Loucy (cell line): ENCODE data around the gene LYRM4.

Source experiments
- H2AFZ ChIP-seq: fragments of 200-600 bp; sonication (generic); 2 replicates; pipeline ENCODE4 v1.6.0; 2016; ENCODE audit warnings: antibody characterized with exemption, mild to moderate bottlenecking, low read length, moderate library complexity
- H3F3A ChIP-seq: fragments of 200-600 bp; 2 replicates; pipeline ENCODE4 v1.6.0; 2016; ENCODE audit warnings: antibody characterized with exemption, low read depth, mild to moderate bottlenecking
- H3K27me3 ChIP-seq: fragments of 200-600 bp; sonication (generic); 2 replicates; pipeline ENCODE4 v1.6.1; 2014; ENCODE audit warnings: low read length, mild to moderate bottlenecking; ENCODE audit not compliant: insufficient read depth, poor library complexity, severe bottlenecking
- H3K36me3 ChIP-seq: fragments of 200-600 bp; sonication (generic); 2 replicates; pipeline ENCODE4 v1.6.1; 2016; ENCODE audit warnings: low read length; ENCODE audit not compliant: insufficient read depth
- H3K4me1 ChIP-seq: fragments of 200-600 bp; sonication (generic); 2 replicates; pipeline ENCODE4 v1.5.1; 2014; ENCODE audit warnings: low read length, mild to moderate bottlenecking; ENCODE audit not compliant: insufficient read depth, poor library complexity, severe bottlenecking
- H3K4me2 ChIP-seq: fragments of 200-600 bp; sonication (generic); 2 replicates; pipeline ENCODE4 v1.6.0; 2014; ENCODE audit warnings: antibody characterized with exemption, low read length, low read depth, mild to moderate bottlenecking; ENCODE audit not compliant: poor library complexity, severe bottlenecking
- H3K4me3 ChIP-seq: fragments of 200-600 bp; sonication (generic); 2 replicates; pipeline ENCODE4 v1.5.1; 2014; ENCODE audit warnings: low read length, mild to moderate bottlenecking, mixed read lengths; ENCODE audit not compliant: poor library complexity, severe bottlenecking
- H3K79me2 ChIP-seq: fragments of 200-600 bp; sonication (generic); 2 replicates; pipeline ENCODE4 v1.6.1; 2014; ENCODE audit warnings: low read length; ENCODE audit not compliant: insufficient read depth
- H3K9ac ChIP-seq: fragments of 200-600 bp; sonication (generic); 2 replicates; pipeline ENCODE4 v1.6.0; 2014; ENCODE audit warnings: mild to moderate bottlenecking, low read depth, low read length, moderate library complexity; ENCODE audit not compliant: poor library complexity, severe bottlenecking
- H3K9me2 ChIP-seq: fragments of 200-600 bp; sonication (generic); replicated peaks from 2 replicates; pipeline ENCODE4 v1.6.1; 2016; ENCODE audit warnings: low read depth, low read length, mixed read lengths
- H3K9me3 ChIP-seq: fragments of 200-600 bp; sonication (generic); 2 replicates; pipeline ENCODE4 v1.6.1; 2014; ENCODE audit warnings: mild to moderate bottlenecking, antibody characterized with exemption, low read length, low read depth; ENCODE audit not compliant: insufficient read depth
- H4K20me1 ChIP-seq: fragments of 200-600 bp; sonication (generic); 2 replicates; pipeline ENCODE4 v1.6.0; 2014; ENCODE audit warnings: antibody characterized with exemption, low read length, mild to moderate bottlenecking; ENCODE audit not compliant: insufficient read depth, poor library complexity, severe bottlenecking
- CTCF ChIP-seq: fragments of 200-600 bp; sonication (generic); conservative IDR thresholded peaks from 2 replicates; pipeline ENCODE4 v1.5.1; 2014; ENCODE audit warnings: mild to moderate bottlenecking, antibody characterized with exemption, low read length
- EZH2phosphoT487 ChIP-seq: fragments of 200-600 bp; IDR thresholded peaks from 2 replicates; pipeline ENCODE4 v1.6.1; 2018; ENCODE audit warnings: antibody characterized with exemption, mild to moderate bottlenecking, moderate library complexity, borderline replicate concordance

Gene LYRM4

GRCh38 chr6:5136851-5137250 is 123.9 kb downstream of the LYRM4 start:
- Histone ChIP-seq H3F3A (no peaks in the 10 kb centered on the region), H3K4me2 (no peak overlapping the region), H4K20me1 (no peaks in the 10 kb centered on the region), H3K4me3 (no peak overlapping the region), H3K9ac (no peak overlapping the region), H3K79me2 (no peaks in the 10 kb centered on the region), H3K9me3 (no peaks in the 10 kb centered on the region), H3K27me3 (no peaks in the 10 kb centered on the region), H2AFZ (no peak overlapping the region), H3K9me2 (no peaks in the 10 kb centered on the region), H3K4me1 (peaks cover 5% of the 10 kb centered on the region), H3K36me3 (no peaks in the 10 kb centered on the region)
- TF ChIP-seq EZH2phosphoT487 (no peak), CTCF (no peak)

GRCh38 chr6:5135788-5136376 is 124.9 kb downstream of the LYRM4 start:
- H4K20me1 ChIP-seq: no peaks in the 10 kb centered on the region
- no peak overlapping the region for H2AFZ ChIP-seq
- no peak overlapping the region for H3K4me3 ChIP-seq
- no peak overlapping the region for H3K4me2 ChIP-seq
- H3K4me1 ChIP-seq: peaks cover 5% of the 10 kb centered on the region
- no peaks in the 10 kb centered on the region for H3K27me3 ChIP-seq
- H3K9me2 ChIP-seq: no peaks in the 10 kb centered on the region
- H3K79me2 ChIP-seq: no peaks in the 10 kb centered on the region
- no peak overlapping the region for H3K9ac ChIP-seq
- no peaks in the 10 kb centered on the region for H3F3A ChIP-seq
- H3K36me3 ChIP-seq: no peaks in the 10 kb centered on the region
- TF ChIP-seq EZH2phosphoT487 (no peak), CTCF (peak; percentile 85)
- no peaks in the 10 kb centered on the region for H3K9me3 ChIP-seq

DNA sequence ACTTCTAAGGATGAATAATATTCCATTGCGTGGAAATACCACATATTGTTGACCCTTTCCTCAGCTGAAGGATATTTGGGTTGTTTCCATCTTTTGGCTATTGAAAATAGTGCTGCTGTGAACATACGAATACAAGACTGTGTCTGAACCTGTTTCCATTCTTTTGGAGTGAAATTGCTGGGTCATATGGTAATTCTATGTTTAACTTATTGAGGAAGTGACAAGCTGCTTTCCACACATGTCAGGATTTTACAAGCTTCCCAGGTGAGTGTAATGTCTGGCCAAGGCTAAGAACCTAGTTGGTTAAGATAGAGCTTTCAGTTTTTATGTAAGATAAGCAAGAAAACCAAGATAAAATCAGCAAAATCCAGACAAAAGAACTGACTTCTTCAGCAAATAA is 126.8 kb downstream of the LYRM4 start:
- Histone ChIP-seq H3K9me3 (no peaks in the 10 kb centered on the region), H3K79me2 (no peaks in the 10 kb centered on the region), H3K4me2 (no peak overlapping the region), H3K9ac (no peak overlapping the region), H3K27me3 (no peaks in the 10 kb centered on the region), H4K20me1 (no peaks in the 10 kb centered on the region), H3F3A (no peaks in the 10 kb centered on the region), H3K36me3 (no peaks in the 10 kb centered on the region), H2AFZ (no peak overlapping the region), H3K4me1 (peaks cover 5% of the 10 kb centered on the region), H3K4me3 (no peak overlapping the region), H3K9me2 (no peaks in the 10 kb centered on the region)
- TF ChIP-seq EZH2phosphoT487 (no peak), CTCF (no peak)
